SK-N-SH (cell line): ENCODE measurements around the gene PDE4D. TPM values are rescaled to one million over a fixed set of nuclear protein-coding genes. Genes with fewer than 3 reads are reported as not detected.

Source experiments
- CTCF ChIA-PET: fragments of 300-600, 350-600 bp; formaldehyde crosslinking; extraction: SDS; loops from one replicate; lab custom pipeline; 2021; lab: Yijun Ruan, JAX
- POLR2A ChIA-PET: fragments of 350-600 bp; sonication (Branson Sonifier 250); formaldehyde crosslinking; extraction: SDS; loops from one replicate; lab custom pipeline; 2020; ENCODE audit warnings: antibody characterized with exemption, inconsistent platforms; lab: Yijun Ruan, JAX
- DNase-seq: peaks from one replicate; pipeline ENCODE4 v3.0.0; 2012
- H2AFZ ChIP-seq: fragments of 200-600 bp; sonication (generic); 2 replicates; pipeline ENCODE4 v1.8.1; 2016; ENCODE audit warnings: antibody characterized with exemption, mild to moderate bottlenecking, low read depth
- H3F3A ChIP-seq: fragments of 200-600 bp; sonication (generic); replicated peaks from 2 replicates; pipeline ENCODE3; 2016; ENCODE audit warnings: antibody characterized with exemption, mild to moderate bottlenecking; ENCODE audit not compliant: insufficient read depth
- H3K27ac ChIP-seq, 2 experiments: fragments of 200-500 bp in 1 of 2; fragments of 200-600 bp in 1 of 2; sonication (Bioruptor generic) in 1 of 2; sonication (generic), shearing (Covaris generic) in 1 of 2; 2 replicates each; pipeline versions ENCODE4 v1.5.1 to v1.6.1; 2014 to 2016; ENCODE audit warnings: low read depth in 2 of 2, inconsistent platforms in 1 of 2, low read length in 1 of 2, mild to moderate bottlenecking in 1 of 2, mixed read lengths in 1 of 2
- H3K27me3 ChIP-seq: fragments of 200-600 bp; sonication (generic), shearing (Covaris generic); 2 replicates; pipeline ENCODE4 v1.6.1; 2016; ENCODE audit warnings: mixed run types; ENCODE audit not compliant: insufficient read depth
- H3K36me3 ChIP-seq, 2 experiments: fragments of 200-500 bp in 1 of 2; fragments of 200-600 bp in 1 of 2; sonication (Bioruptor generic) in 1 of 2; sonication (generic) in 1 of 2; replicated peaks in 1 of 2; 2 replicates each; pipeline versions ENCODE3 to v1.5.1; 2014 to 2016; ENCODE audit warnings: low read length in 1 of 2, mild to moderate bottlenecking in 1 of 2; ENCODE audit not compliant: insufficient read depth in 2 of 2, control insufficient read depth in 1 of 2
- H3K4me1 ChIP-seq, 2 experiments: fragments of 200-500 bp in 1 of 2; fragments of 200-600 bp in 1 of 2; sonication (Bioruptor generic) in 1 of 2; sonication (generic), shearing (Covaris generic) in 1 of 2; 2 replicates each; pipeline versions ENCODE4 v1.5.1 to v1.6.1; 2014 to 2016; ENCODE audit warnings: low read depth in 1 of 2, low read length in 1 of 2, mixed run types in 1 of 2; ENCODE audit not compliant: insufficient read depth in 2 of 2, control insufficient read depth in 1 of 2
- H3K4me2 ChIP-seq: fragments of 200-600 bp; sonication (generic), shearing (Covaris generic); 2 replicates; pipeline ENCODE4 v1.6.1; 2017; ENCODE audit warnings: mixed run types
- H3K4me3 ChIP-seq, 2 experiments: fragments of 200-500 bp in 1 of 2; fragments of 200-600 bp in 1 of 2; sonication (Bioruptor generic) in 1 of 2; sonication (generic), shearing (Covaris generic) in 1 of 2; 2 replicates each; pipeline versions ENCODE4 v1.5.1 to v1.8.1; 2014 to 2016; ENCODE audit warnings: low read depth in 2 of 2, inconsistent platforms in 1 of 2, low read length in 1 of 2, mild to moderate bottlenecking in 1 of 2, mixed read lengths in 1 of 2, moderate library complexity in 1 of 2
- H3K79me2 ChIP-seq: fragments of 200-600 bp; sonication (generic); 2 replicates; pipeline ENCODE4 v1.8.1; 2017; ENCODE audit warnings: mild to moderate bottlenecking; ENCODE audit not compliant: insufficient read depth
- H3K9ac ChIP-seq: fragments of 200-600 bp; sonication (generic); 2 replicates; pipeline ENCODE4 v1.6.1; 2017; ENCODE audit warnings: mixed run types
- H3K9me2 ChIP-seq: fragments of 200-600 bp; sonication (generic); 2 replicates; pipeline ENCODE4 v1.6.1; 2017; ENCODE audit warnings: mixed run types
- H3K9me3 ChIP-seq: fragments of 200-600 bp; sonication (generic); 2 replicates; pipeline ENCODE4 v1.6.1; 2017; ENCODE audit warnings: mixed run types, mild to moderate bottlenecking, moderate library complexity
- H4K20me1 ChIP-seq: fragments of 200-600 bp; sonication (generic); 2 replicates; pipeline ENCODE4 v1.6.1; 2017; ENCODE audit warnings: mild to moderate bottlenecking, mixed run types; ENCODE audit not compliant: insufficient read depth
- EP300 ChIP-seq, 2 experiments: IDR thresholded peaks; 2 replicates each; pipeline versions ENCODE4 v1.4.0 to v1.6.1; 2012; ENCODE audit warnings: borderline replicate concordance in 1 of 2, low read depth in 1 of 2, low read length in 1 of 2
- FOXJ3 ChIP-seq: sonication (generic); formaldehyde crosslinking; IDR thresholded peaks from 2 replicates; pipeline ENCODE4 v1.5.1; 2020; ENCODE audit warnings: mild to moderate bottlenecking, missing genetic modification reagents
- GATA2 ChIP-seq: sonication (generic); formaldehyde crosslinking; IDR thresholded peaks from 2 replicates; pipeline ENCODE4 v1.5.0; 2020; ENCODE audit warnings: mild to moderate bottlenecking, missing genetic modification reagents
- MEF2A ChIP-seq: IDR thresholded peaks from 2 replicates; pipeline ENCODE4 v1.4.0; 2012; ENCODE audit warnings: low read depth, borderline replicate concordance
- NFIC ChIP-seq: IDR thresholded peaks from 2 replicates; pipeline ENCODE4 v1.4.0; 2012; ENCODE audit warnings: borderline replicate concordance
- POLR2AphosphoS5 ChIP-seq: IDR thresholded peaks from 2 replicates; pipeline ENCODE4 v1.6.1; 2012; ENCODE audit warnings: low read depth, low read length
- RAD21 ChIP-seq: IDR thresholded peaks from 2 replicates; pipeline ENCODE4 v1.6.1; 2012; ENCODE audit warnings: mild to moderate bottlenecking, low read length
- RCOR1 ChIP-seq: fragments of 150-350 bp; IDR thresholded peaks from 2 replicates; pipeline ENCODE4 v1.6.1; 2017; ENCODE audit warnings: antibody characterized with exemption, low read length
- RFX5 ChIP-seq: IDR thresholded peaks from 2 replicates; pipeline ENCODE4 v1.6.1; 2012; ENCODE audit warnings: mild to moderate bottlenecking, improper control_type of control experiment, low read length
- SIN3A ChIP-seq: IDR thresholded peaks from 2 replicates; pipeline ENCODE4 v1.6.1; 2012; ENCODE audit warnings: low read depth, mild to moderate bottlenecking, low read length, moderate library complexity, borderline replicate concordance
- SMC3 ChIP-seq: IDR thresholded peaks from 2 replicates; pipeline ENCODE4 v1.6.1; 2012; ENCODE audit warnings: low read depth, low read length, improper control_type of control experiment
- TAF1 ChIP-seq: IDR thresholded peaks from 2 replicates; pipeline ENCODE4 v1.6.1; 2012; ENCODE audit warnings: low read depth, mild to moderate bottlenecking, low read length, moderate library complexity, borderline replicate concordance
- YY1 ChIP-seq: IDR thresholded peaks from 2 replicates; pipeline ENCODE4 v1.4.0; 2012; ENCODE audit warnings: low read depth, mild to moderate bottlenecking
- WGBS: methylation state at CpG from one replicate; pipeline ENCODE4 v1.1.6; 2017; ENCODE audit warnings: low lambda C conversion rate; 5-methylcytosine and 5-hydroxymethylcytosine counted together
- polyA plus RNA-seq, 3 experiments: library from polyadenylated mRNA; depleted of rRNA; stranded (reverse); fragments of >200 nt; gene quantifications; 2 replicates each; pipeline ENCODE4 v1.2.3, GENCODE V29; 2012
- TF ChIP-seq, protein P1 (sequence below): IDR thresholded peaks from 2 replicates; pipeline ENCODE4 v1.4.0; 2012; ENCODE audit warnings: low read depth, borderline replicate concordance
- TF ChIP-seq, protein P2 (sequence below): IDR thresholded peaks from 2 replicates; pipeline ENCODE4; 2012
- TF ChIP-seq, protein P3 (sequence below): fragments of 200-600 bp; sonication (generic); IDR thresholded peaks from 2 replicates; pipeline ENCODE4 v1.6.1; 2017; ENCODE audit warnings: antibody characterized with exemption, mild to moderate bottlenecking, moderate library complexity
- TF ChIP-seq, protein P4 (sequence below): IDR thresholded peaks from 2 replicates; pipeline ENCODE4 v1.6.1; 2012; ENCODE audit warnings: mild to moderate bottlenecking, low read depth, low read length, moderate library complexity

Gene PDE4D
- polyA plus RNA-seq, 1 of the 3 experiments (the other 2 are of a cell fraction) = 2.4 TPM

DNA sequence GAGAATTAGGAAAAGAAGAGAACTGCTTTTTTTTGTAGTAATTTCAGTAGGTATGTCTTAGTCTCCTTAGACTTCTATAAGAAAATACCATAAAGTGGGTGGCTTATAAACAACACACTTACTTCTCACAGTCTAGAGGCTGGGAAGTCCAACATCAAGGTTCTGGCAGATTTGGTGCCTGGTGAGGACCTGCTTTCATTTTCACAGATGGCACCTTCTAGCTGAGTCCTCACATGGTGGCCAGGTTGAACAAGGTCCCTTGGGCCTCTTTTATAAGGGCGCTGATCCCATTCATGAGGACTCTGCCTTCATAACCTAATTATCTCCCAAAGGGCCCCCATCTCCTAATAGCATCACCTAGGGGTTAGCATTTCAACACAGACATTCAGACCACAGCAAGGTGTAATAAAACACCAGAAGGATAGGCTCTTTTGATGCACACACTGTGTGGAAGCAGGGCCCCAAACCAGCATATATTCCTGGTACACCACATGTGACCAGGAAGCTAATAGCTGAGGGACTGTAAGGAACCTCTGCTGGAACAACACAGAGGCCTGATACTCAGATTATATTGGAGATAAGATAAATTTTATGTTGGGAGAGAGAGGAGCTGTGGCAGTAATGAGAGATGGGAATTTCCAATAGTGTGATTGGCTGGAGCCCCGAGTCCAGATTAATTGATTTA, 925.8 kb downstream of the PDE4D start:
- Histone ChIP-seq H3F3A (no peaks in the 10 kb centered on the region), H3K4me1 (no peaks in the 10 kb centered on the region), H3K79me2 (no peaks in the 10 kb centered on the region), H3K9ac (no peak overlapping the region), H3K4me3 (no peak overlapping the region), H3K27ac (no peak overlapping the region), H3K4me2 (no peak overlapping the region), H3K27me3 (no peaks in the 10 kb centered on the region), H2AFZ (no peak overlapping the region), H4K20me1 (no peaks in the 10 kb centered on the region), H3K9me3 (no peaks in the 10 kb centered on the region), H3K36me3 (no peaks in the 10 kb centered on the region), H3K9me2 (no peaks in the 10 kb centered on the region)
- 97% methylated on average over 2 of the region's 2 CpGs for WGBS
- ChIA-PET POLR2A (no interaction called here), CTCF (interaction anchor here (0.7 to 1.4 kb wide), 4 partner anchors 17 to 81 kb away, joined by 3 to 4 read pairs (median 4); no protein-coding TSS in a partner anchor)
- DNase-seq = no peak
- TF ChIP-seq EP300 (IDR thresholded peaks at IDR 0.05; ENCODE audit: borderline replicate concordance in 1 of 2, low read depth in 1 of 2, low read length in 1 of 2) (no peak), NFIC (no peak), GATA2 (CRISPR knock-in tag) (no peak), POLR2AphosphoS5 (no peak)

DNA sequence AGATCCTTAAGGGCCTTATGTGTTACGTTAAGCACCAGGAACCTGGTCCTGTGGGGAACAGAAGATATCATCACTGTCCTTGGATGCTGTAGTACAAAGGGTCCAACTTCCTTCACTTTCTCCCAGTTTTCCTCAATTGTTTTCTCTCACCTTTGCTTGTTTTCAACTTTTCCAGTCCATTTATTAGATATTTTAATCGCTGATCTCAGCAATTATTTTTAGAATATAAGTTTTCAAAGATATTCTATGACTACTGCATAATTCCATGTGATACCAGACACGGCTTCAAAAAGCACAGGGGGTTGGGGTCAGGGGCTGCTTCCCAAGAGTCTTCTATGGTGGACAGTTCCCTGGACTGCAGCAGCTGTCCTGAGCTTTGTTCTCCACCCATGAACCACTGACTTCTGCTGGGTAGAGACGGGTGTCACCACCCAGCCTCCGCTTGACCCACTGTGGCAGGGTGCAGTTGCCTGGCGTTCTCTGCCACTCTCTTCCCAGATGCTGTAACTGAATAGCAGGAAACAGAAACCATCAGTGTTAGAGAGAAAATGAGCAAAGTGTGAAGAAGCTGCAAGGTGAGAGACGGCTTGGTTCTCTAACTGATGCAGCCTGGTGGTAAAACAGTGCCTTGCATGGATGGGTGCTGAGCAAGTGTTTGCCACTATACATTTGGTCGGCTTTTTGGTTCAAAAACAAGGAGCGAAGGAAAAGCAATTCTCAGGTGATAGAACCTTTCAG, 927.7 kb downstream of the PDE4D start:
- Histone ChIP-seq H3K9me3 (no peaks in the 10 kb centered on the region), H3K36me3 (no peaks in the 10 kb centered on the region), H3K9ac (no peak overlapping the region), H2AFZ (no peak overlapping the region), H3K79me2 (no peaks in the 10 kb centered on the region), H3K4me3 (no peak overlapping the region), H3F3A (no peaks in the 10 kb centered on the region), H3K27ac (no peak overlapping the region), H3K27me3 (no peaks in the 10 kb centered on the region), H4K20me1 (no peaks in the 10 kb centered on the region), H3K4me1 (no peaks in the 10 kb centered on the region), H3K4me2 (no peak overlapping the region), H3K9me2 (no peaks in the 10 kb centered on the region)
- WGBS = 78% methylated on average over 9 of the region's 9 CpGs
- CTCF ChIA-PET = interaction anchor here (1.1 to 2.1 kb wide), 2 partner anchors 79 to 209 kb away, joined by 3 to 6 read pairs; no protein-coding TSS in a partner anchor
- POLR2A ChIA-PET = no interaction called here
- DNase-seq = no peak
- TF ChIP-seq, protein P1, sequence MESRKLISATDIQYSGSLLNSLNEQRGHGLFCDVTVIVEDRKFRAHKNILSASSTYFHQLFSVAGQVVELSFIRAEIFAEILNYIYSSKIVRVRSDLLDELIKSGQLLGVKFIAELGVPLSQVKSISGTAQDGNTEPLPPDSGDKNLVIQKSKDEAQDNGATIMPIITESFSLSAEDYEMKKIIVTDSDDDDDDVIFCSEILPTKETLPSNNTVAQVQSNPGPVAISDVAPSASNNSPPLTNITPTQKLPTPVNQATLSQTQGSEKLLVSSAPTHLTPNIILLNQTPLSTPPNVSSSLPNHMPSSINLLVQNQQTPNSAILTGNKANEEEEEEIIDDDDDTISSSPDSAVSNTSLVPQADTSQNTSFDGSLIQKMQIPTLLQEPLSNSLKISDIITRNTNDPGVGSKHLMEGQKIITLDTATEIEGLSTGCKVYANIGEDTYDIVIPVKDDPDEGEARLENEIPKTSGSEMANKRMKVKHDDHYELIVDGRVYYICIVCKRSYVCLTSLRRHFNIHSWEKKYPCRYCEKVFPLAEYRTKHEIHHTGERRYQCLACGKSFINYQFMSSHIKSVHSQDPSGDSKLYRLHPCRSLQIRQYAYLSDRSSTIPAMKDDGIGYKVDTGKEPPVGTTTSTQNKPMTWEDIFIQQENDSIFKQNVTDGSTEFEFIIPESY = no peak
- TF ChIP-seq YY1 = no peak
- TF ChIP-seq RAD21 = no peak
- TF ChIP-seq, protein P2, sequence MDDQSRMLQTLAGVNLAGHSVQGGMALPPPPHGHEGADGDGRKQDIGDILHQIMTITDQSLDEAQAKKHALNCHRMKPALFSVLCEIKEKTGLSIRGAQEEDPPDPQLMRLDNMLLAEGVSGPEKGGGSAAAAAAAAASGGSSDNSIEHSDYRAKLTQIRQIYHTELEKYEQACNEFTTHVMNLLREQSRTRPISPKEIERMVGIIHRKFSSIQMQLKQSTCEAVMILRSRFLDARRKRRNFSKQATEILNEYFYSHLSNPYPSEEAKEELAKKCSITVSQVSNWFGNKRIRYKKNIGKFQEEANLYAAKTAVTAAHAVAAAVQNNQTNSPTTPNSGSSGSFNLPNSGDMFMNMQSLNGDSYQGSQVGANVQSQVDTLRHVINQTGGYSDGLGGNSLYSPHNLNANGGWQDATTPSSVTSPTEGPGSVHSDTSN = no peak
- no peak for TF ChIP-seq TAF1
- TF ChIP-seq, protein P3, sequence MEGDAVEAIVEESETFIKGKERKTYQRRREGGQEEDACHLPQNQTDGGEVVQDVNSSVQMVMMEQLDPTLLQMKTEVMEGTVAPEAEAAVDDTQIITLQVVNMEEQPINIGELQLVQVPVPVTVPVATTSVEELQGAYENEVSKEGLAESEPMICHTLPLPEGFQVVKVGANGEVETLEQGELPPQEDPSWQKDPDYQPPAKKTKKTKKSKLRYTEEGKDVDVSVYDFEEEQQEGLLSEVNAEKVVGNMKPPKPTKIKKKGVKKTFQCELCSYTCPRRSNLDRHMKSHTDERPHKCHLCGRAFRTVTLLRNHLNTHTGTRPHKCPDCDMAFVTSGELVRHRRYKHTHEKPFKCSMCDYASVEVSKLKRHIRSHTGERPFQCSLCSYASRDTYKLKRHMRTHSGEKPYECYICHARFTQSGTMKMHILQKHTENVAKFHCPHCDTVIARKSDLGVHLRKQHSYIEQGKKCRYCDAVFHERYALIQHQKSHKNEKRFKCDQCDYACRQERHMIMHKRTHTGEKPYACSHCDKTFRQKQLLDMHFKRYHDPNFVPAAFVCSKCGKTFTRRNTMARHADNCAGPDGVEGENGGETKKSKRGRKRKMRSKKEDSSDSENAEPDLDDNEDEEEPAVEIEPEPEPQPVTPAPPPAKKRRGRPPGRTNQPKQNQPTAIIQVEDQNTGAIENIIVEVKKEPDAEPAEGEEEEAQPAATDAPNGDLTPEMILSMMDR = no peak
- TF ChIP-seq FOXJ3 = no peak
- no peak for TF ChIP-seq MEF2A
- TF ChIP-seq, protein P4, sequence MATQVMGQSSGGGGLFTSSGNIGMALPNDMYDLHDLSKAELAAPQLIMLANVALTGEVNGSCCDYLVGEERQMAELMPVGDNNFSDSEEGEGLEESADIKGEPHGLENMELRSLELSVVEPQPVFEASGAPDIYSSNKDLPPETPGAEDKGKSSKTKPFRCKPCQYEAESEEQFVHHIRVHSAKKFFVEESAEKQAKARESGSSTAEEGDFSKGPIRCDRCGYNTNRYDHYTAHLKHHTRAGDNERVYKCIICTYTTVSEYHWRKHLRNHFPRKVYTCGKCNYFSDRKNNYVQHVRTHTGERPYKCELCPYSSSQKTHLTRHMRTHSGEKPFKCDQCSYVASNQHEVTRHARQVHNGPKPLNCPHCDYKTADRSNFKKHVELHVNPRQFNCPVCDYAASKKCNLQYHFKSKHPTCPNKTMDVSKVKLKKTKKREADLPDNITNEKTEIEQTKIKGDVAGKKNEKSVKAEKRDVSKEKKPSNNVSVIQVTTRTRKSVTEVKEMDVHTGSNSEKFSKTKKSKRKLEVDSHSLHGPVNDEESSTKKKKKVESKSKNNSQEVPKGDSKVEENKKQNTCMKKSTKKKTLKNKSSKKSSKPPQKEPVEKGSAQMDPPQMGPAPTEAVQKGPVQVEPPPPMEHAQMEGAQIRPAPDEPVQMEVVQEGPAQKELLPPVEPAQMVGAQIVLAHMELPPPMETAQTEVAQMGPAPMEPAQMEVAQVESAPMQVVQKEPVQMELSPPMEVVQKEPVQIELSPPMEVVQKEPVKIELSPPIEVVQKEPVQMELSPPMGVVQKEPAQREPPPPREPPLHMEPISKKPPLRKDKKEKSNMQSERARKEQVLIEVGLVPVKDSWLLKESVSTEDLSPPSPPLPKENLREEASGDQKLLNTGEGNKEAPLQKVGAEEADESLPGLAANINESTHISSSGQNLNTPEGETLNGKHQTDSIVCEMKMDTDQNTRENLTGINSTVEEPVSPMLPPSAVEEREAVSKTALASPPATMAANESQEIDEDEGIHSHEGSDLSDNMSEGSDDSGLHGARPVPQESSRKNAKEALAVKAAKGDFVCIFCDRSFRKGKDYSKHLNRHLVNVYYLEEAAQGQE = no peak
- no peak for TF ChIP-seq RCOR1
- TF ChIP-seq RFX5 = no peak
- TF ChIP-seq GATA2 (CRISPR knock-in tag) = no peak
- no peak for TF ChIP-seq SIN3A
- no peak for TF ChIP-seq SMC3
